ENCODE results near the gene SMIM1. TPM values are rescaled to one million over a fixed set of nuclear protein-coding genes. Genes with fewer than 3 reads are reported as not detected.

The SMIM1 gene
- total RNA-seq, 1 experiment from 2014 or later, result 5.5 TPM

GRCh38 chr1:3746389-3746829, 26.1 kb upstream of the SMIM1 start:
- no peak overlapping the region for H3K27ac ChIP-seq (ENCODE audit: low read depth, low read length)
- ChIA-PET CTCF (no interaction called here), POLR2A (no interaction called here), RAD21 (ENCODE audit: low non-redundant PET in 1 of 2, low total read pairs in 2 of 2, uncharacterized antibody in 2 of 2, unreplicated experiment in 2 of 2) (no interaction called here)
- no peak overlapping the region for H3K4me2 ChIP-seq (ENCODE audit: low read length)
- ATAC-seq, result no peak
- no peak overlapping the region for H3K4me3 ChIP-seq (replicated peaks in 1 of 2; ENCODE audit: low read depth in 1 of 2, low read length in 2 of 2)
- no peaks in the 10 kb centered on the region for H4K20me1 ChIP-seq (ENCODE audit: insufficient read depth)
- peaks cover 10% of the 10 kb centered on the region for H3K27me3 ChIP-seq (ENCODE audit: insufficient read depth, low read length)
- no peaks in the 10 kb centered on the region for H3K36me3 ChIP-seq (ENCODE audit: control insufficient read depth in 1 of 2, insufficient read depth in 2 of 2, low read length in 2 of 2)
- BruUV-seq (replicated peaks), result no TSS peak
- no peaks in the 10 kb centered on the region for H3K4me1 ChIP-seq (ENCODE audit: control insufficient read depth in 1 of 2, insufficient read depth in 2 of 2, low read length in 2 of 2)
- H3K9ac ChIP-seq (ENCODE audit: low read length), result no peak overlapping the region
- no peak overlapping the region for H2AFZ ChIP-seq (ENCODE audit: low read depth, low read length, poor library complexity, severe bottlenecking)
- no peaks in the 10 kb centered on the region for H3K9me3 ChIP-seq (ENCODE audit: control insufficient read depth in 1 of 2, insufficient read depth in 1 of 2, low read depth in 1 of 2, low read length in 2 of 2)
- no peak for DNase-seq (ENCODE audit: low read depth, low spot score)
- no peak for TF ChIP-seq MAX (IDR thresholded peaks at IDR 0.05)
- no peak for TF ChIP-seq SIN3A (IDR thresholded peaks at IDR 0.05; ENCODE audit: low read depth)
- TF ChIP-seq SP1 (IDR thresholded peaks at IDR 0.05; ENCODE audit: low read depth), result no peak
- no peak for TF ChIP-seq CBX3 (IDR thresholded peaks at IDR 0.05; ENCODE audit: low read depth)
- TF ChIP-seq YY1 (IDR thresholded peaks at IDR 0.05; ENCODE audit: extremely low read depth, insufficient replicate concordance, low read depth, low read length), result no peak
- TF ChIP-seq RAD21 (IDR thresholded peaks at IDR 0.05; ENCODE audit: low read depth), result no peak
- TF ChIP-seq REST (IDR thresholded peaks at IDR 0.05; ENCODE audit: low read depth), result no peak
- H3K79me2 ChIP-seq (ENCODE audit: insufficient read depth, low read length), result no peaks in the 10 kb centered on the region
- intact Hi-C loops (cut with micrococcal nuclease), result no loop called here
- H3K9me2 ChIP-seq (ENCODE audit: insufficient read depth), result no peaks in the 10 kb centered on the region
